Measurements from ENCODE around the gene GYG1.

GYG1 gene

GRCh38 chr3:149067883-149068282, 76.5 kb downstream of the GYG1 start:
- no peak for TF ChIP-seq CTCF (IDR thresholded peaks at IDR 0.05)
